Panc1 (cell line): ENCODE data around the gene HERC3.

ENCODE experiments used
- TCF7L2 ChIP-seq: IDR thresholded peaks from 2 replicates; pipeline ENCODE4 v1.6.1; 2011; ENCODE audit warnings: mild to moderate bottlenecking, low read depth, low read length, inconsistent platforms
- TF ChIP-seq, protein P1 (sequence below): fragments of 450-650 bp; IDR thresholded peaks from 2 replicates; pipeline ENCODE4 v1.5.1; 2017; ENCODE audit warnings: mild to moderate bottlenecking
- TF ChIP-seq, protein P2 (sequence below), 2 experiments: IDR thresholded peaks; 2 replicates each; pipeline ENCODE4 v1.6.1; 2011 to 2012; ENCODE audit warnings: low read depth in 2 of 2, control low read depth in 1 of 2, low read length in 1 of 2, mild to moderate bottlenecking in 1 of 2, moderate library complexity in 1 of 2; ENCODE audit not compliant: insufficient read depth in 1 of 2

DNA sequence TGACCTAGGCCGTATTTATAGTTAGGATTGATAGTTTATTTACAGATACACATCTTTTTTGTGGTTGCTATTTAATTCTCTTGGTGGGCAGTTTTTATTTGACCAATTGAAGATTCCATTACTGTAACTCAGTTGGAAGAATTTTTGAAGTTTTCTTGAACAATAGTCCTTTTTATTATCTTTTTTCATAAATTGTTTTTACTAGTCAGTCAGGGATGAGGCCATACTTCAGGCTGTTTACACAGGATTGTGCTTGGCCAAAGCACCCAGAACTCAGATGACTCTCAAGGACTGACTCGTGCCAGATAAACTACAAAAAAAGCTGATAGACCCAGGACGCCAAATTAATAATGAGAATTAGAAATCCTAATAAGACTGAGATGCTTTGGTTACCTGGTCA lies 7.0 kb downstream of the HERC3 start:
- TF ChIP-seq TCF7L2 = no peak
- TF ChIP-seq, protein P1, sequence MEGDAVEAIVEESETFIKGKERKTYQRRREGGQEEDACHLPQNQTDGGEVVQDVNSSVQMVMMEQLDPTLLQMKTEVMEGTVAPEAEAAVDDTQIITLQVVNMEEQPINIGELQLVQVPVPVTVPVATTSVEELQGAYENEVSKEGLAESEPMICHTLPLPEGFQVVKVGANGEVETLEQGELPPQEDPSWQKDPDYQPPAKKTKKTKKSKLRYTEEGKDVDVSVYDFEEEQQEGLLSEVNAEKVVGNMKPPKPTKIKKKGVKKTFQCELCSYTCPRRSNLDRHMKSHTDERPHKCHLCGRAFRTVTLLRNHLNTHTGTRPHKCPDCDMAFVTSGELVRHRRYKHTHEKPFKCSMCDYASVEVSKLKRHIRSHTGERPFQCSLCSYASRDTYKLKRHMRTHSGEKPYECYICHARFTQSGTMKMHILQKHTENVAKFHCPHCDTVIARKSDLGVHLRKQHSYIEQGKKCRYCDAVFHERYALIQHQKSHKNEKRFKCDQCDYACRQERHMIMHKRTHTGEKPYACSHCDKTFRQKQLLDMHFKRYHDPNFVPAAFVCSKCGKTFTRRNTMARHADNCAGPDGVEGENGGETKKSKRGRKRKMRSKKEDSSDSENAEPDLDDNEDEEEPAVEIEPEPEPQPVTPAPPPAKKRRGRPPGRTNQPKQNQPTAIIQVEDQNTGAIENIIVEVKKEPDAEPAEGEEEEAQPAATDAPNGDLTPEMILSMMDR = no peak
- TF ChIP-seq, protein P2, sequence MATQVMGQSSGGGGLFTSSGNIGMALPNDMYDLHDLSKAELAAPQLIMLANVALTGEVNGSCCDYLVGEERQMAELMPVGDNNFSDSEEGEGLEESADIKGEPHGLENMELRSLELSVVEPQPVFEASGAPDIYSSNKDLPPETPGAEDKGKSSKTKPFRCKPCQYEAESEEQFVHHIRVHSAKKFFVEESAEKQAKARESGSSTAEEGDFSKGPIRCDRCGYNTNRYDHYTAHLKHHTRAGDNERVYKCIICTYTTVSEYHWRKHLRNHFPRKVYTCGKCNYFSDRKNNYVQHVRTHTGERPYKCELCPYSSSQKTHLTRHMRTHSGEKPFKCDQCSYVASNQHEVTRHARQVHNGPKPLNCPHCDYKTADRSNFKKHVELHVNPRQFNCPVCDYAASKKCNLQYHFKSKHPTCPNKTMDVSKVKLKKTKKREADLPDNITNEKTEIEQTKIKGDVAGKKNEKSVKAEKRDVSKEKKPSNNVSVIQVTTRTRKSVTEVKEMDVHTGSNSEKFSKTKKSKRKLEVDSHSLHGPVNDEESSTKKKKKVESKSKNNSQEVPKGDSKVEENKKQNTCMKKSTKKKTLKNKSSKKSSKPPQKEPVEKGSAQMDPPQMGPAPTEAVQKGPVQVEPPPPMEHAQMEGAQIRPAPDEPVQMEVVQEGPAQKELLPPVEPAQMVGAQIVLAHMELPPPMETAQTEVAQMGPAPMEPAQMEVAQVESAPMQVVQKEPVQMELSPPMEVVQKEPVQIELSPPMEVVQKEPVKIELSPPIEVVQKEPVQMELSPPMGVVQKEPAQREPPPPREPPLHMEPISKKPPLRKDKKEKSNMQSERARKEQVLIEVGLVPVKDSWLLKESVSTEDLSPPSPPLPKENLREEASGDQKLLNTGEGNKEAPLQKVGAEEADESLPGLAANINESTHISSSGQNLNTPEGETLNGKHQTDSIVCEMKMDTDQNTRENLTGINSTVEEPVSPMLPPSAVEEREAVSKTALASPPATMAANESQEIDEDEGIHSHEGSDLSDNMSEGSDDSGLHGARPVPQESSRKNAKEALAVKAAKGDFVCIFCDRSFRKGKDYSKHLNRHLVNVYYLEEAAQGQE (IDR thresholded peaks at IDR 0.05; ENCODE audit: insufficient read depth in 1 of 2, low read depth in 2 of 2, low read length in 1 of 2) = no peak
